Tibial artery (tissue), 4 donors: ENCODE data around the gene EPC1.

Experiments
- DNase-seq, 2 donors: peaks; one replicate each; pipeline ENCODE4 v3.0.0-alpha.2; 2019
- H3K27ac ChIP-seq, 2 donors: fragments of 200-600 bp; sonication (generic) in 1 of 2; 1 replicate in 1 of 2; 2 replicates in 1 of 2; pipeline ENCODE4 v1.5.1; 2018 to 2019; ENCODE audit warnings: mild to moderate bottlenecking in 1 of 2
- H3K27me3 ChIP-seq, 2 donors: fragments of 200-600 bp; sonication (generic) in 1 of 2; one replicate each; pipeline versions ENCODE4 v1.5.1 to v1.6.0; 2016 to 2019
- H3K36me3 ChIP-seq, 3 donors: fragments of 200-600 bp; sonication (generic) in 2 of 3; one replicate each; pipeline ENCODE4 v1.5.1; 2016 to 2019; ENCODE audit warnings: mild to moderate bottlenecking in 2 of 3
- H3K4me1 ChIP-seq, 4 donors: fragments of 200-600 bp; sonication (generic) in 2 of 4; 1 replicate in 3 of 4; 2 replicates in 1 of 4; pipeline ENCODE4 v1.5.1; 2016 to 2019
- H3K4me3 ChIP-seq, 2 donors: fragments of 200-600 bp; sonication (generic) in 1 of 2; 1 replicate in 1 of 2; 2 replicates in 1 of 2; pipeline ENCODE4 v1.5.1; 2018 to 2019; ENCODE audit warnings: mild to moderate bottlenecking in 2 of 2
- H3K9me3 ChIP-seq, 3 donors: fragments of 200-600 bp; sonication (generic) in 1 of 3; one replicate each; pipeline ENCODE4 v1.5.1; 2016 to 2019
- intact Hi-C: fragments of 100-400 bp; cut with DNase I; formaldehyde crosslinking; loops from one replicate; pipeline ENCODE4 v1.15.0; 2023; ENCODE audit warnings: low total_unique reads
- TF ChIP-seq, protein P1 (sequence below), 2 experiments: fragments of 200-600 bp in 1 of 2; fragments of 450-650 bp in 1 of 2; IDR thresholded peaks; one replicate each; pipeline ENCODE4 v1.5.1; 2017 to 2019; ENCODE audit warnings: antibody characterized with exemption in 2 of 2, mild to moderate bottlenecking in 1 of 2, moderate library complexity in 1 of 2

Gene EPC1

GRCh38 chr10:32321016-32321631 is 25.8 kb downstream of the EPC1 start:
- Histone ChIP-seq H3K27me3 (no peaks in the 10 kb centered on the region), H3K27ac (no peak overlapping the region), H3K36me3 (no peaks in the 10 kb centered on the region), H3K4me3 (no peak overlapping the region), H3K9me3 (no peaks in the 10 kb centered on the region), H3K4me1 (peaks cover 0 to 97% (median 29%) of the 10 kb centered on the region in 4 donors)
- TF ChIP-seq, protein P1, sequence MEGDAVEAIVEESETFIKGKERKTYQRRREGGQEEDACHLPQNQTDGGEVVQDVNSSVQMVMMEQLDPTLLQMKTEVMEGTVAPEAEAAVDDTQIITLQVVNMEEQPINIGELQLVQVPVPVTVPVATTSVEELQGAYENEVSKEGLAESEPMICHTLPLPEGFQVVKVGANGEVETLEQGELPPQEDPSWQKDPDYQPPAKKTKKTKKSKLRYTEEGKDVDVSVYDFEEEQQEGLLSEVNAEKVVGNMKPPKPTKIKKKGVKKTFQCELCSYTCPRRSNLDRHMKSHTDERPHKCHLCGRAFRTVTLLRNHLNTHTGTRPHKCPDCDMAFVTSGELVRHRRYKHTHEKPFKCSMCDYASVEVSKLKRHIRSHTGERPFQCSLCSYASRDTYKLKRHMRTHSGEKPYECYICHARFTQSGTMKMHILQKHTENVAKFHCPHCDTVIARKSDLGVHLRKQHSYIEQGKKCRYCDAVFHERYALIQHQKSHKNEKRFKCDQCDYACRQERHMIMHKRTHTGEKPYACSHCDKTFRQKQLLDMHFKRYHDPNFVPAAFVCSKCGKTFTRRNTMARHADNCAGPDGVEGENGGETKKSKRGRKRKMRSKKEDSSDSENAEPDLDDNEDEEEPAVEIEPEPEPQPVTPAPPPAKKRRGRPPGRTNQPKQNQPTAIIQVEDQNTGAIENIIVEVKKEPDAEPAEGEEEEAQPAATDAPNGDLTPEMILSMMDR (IDR thresholded peaks at IDR 0.05) = no peak
- no peak for DNase-seq
- intact Hi-C loops = no loop called here

GRCh38 chr10:32318476-32318896 is 28.5 kb downstream of the EPC1 start:
- H3K27ac ChIP-seq = no peak overlapping the region
- TF ChIP-seq, protein P1 (IDR thresholded peaks at IDR 0.05) = no peak
- H3K36me3 ChIP-seq = no peaks in the 10 kb centered on the region
- peaks cover 0 to 96% (median 28%) of the 10 kb centered on the region in 4 donors for H3K4me1 ChIP-seq
- intact Hi-C loops = no loop called here
- H3K9me3 ChIP-seq = no peaks in the 10 kb centered on the region
- H3K27me3 ChIP-seq = no peaks in the 10 kb centered on the region
- no peak for DNase-seq
- no peak overlapping the region for H3K4me3 ChIP-seq

DNA sequence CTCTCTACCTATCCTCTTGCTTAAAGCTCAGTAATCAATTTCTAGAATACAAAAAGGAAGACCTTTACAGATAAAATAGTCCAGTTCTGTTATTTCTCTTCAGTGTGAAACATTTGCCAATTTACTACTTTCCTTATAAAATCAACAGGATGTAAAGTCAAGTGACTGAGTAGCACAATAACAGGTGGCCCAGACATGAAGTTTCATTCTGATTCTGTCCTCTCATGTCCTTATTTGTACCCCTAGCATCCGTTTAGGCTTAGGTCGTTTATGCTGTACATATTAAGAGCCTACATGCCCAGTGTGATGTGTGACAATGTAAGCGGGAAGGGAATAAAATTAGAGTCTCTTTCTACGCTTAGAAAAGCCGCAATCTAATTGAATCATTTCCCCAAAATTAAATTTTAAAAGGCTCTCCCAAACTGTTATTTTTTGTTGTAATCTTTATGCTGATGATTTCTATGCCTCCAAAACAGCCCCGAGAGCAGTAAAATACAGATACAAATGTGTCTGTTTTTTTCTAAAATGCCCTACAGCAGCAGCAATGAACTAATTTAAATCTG is 29.1 kb downstream of the EPC1 start:
- no peaks in the 10 kb centered on the region for H3K27me3 ChIP-seq
- peaks cover 0 to 96% (median 28%) of the 10 kb centered on the region in 4 donors for H3K4me1 ChIP-seq
- no peaks in the 10 kb centered on the region for H3K36me3 ChIP-seq
- H3K4me3 ChIP-seq = no peak overlapping the region
- no peak for DNase-seq
- TF ChIP-seq, protein P1 (IDR thresholded peaks at IDR 0.05) = no peak
- intact Hi-C loops = no loop called here
- H3K9me3 ChIP-seq = no peaks in the 10 kb centered on the region
- no peak overlapping the region for H3K27ac ChIP-seq

DNA sequence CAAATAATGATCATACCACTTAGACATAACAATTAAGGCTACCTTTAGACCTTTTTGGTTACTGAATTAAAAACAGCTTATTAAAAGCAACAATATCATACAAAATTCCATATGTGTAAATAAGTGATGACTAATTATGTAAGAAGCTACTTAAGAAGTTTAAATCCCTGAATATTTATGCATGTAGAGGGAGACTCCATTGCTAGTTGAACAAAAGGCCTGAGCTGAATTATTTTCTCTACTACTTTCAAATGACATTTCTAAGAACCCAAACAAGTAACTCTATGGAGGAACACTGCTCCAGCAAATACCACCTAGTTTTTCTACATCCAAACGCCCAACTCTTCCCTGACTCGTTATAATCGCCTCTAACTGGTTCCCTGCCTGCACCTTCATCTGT is 31.5 kb downstream of the EPC1 start:
- TF ChIP-seq, protein P1 (IDR thresholded peaks at IDR 0.05) = no peak

GRCh38 chr10:32314588-32314987 is 32.4 kb downstream of the EPC1 start:
- TF ChIP-seq, protein P1 (IDR thresholded peaks at IDR 0.05) = no peak
- Histone ChIP-seq H3K27ac (no peak overlapping the region), H3K4me3 (no peak overlapping the region), H3K27me3 (no peaks in the 10 kb centered on the region), H3K4me1 (peaks cover 0 to 85% (median 25%) of the 10 kb centered on the region in 4 donors), H3K36me3 (no peaks in the 10 kb centered on the region), H3K9me3 (no peaks in the 10 kb centered on the region)
- DNase-seq = no peak
- intact Hi-C loops = no loop called here

More for the DNA sequence above, 31.5 kb downstream of the EPC1 start:
- Histone ChIP-seq H3K27ac (no peak overlapping the region), H3K27me3 (no peaks in the 10 kb centered on the region), H3K36me3 (no peaks in the 10 kb centered on the region), H3K4me3 (no peak overlapping the region), H3K4me1 (peaks cover 0 to 85% (median 27%) of the 10 kb centered on the region in 4 donors), H3K9me3 (no peaks in the 10 kb centered on the region)
- DNase-seq = no peak
- intact Hi-C loops = no loop called here
